IPS DF 6.9 (cell line): ENCODE data around the gene SLC12A1.

Experiments
- DNase-seq: peaks from one replicate; pipeline ENCODE4 v3.0.0-alpha.2; 2013; ENCODE audit warnings: low read depth, low spot score
- H3K27ac ChIP-seq: one replicate; pipeline ENCODE4 v1.5.1; 2013; ENCODE audit warnings: low read length, control low read depth
- H3K27me3 ChIP-seq: 2 replicates; pipeline ENCODE4 v1.6.1; 2013; ENCODE audit warnings: mild to moderate bottlenecking, low read length; ENCODE audit not compliant: control insufficient read depth, insufficient read depth
- H3K36me3 ChIP-seq: 2 replicates; pipeline ENCODE4 v1.6.1; 2013; ENCODE audit warnings: low read length; ENCODE audit not compliant: control insufficient read depth, insufficient read depth
- H3K4me1 ChIP-seq: 2 replicates; pipeline ENCODE4 v1.6.1; 2013; ENCODE audit warnings: low read length; ENCODE audit not compliant: control insufficient read depth, insufficient read depth
- H3K4me3 ChIP-seq: 2 replicates; pipeline ENCODE4 v1.5.1; 2013; ENCODE audit warnings: mild to moderate bottlenecking, low read length
- H3K9me3 ChIP-seq: 2 replicates; pipeline ENCODE4 v1.6.1; 2013; ENCODE audit warnings: low read length, inconsistent platforms; ENCODE audit not compliant: control insufficient read depth, insufficient read depth
- WGBS: extraction: QIAGEN DNeasy Blood & Tissue Kit; methylation state at CpG from one replicate; pipeline ENCODE4 v1.1.7; 2013; ENCODE audit warnings: mixed read lengths, missing lambda C conversion rate; ENCODE audit not compliant: insufficient read length, insufficient coverage; 5-methylcytosine and 5-hydroxymethylcytosine counted together

The SLC12A1 gene

GRCh38 chr15:48205981-48206380, at the start of gene SLC12A1:
TSS of gene SLC12A1 (plus strand) at chr15:48206302. CDS start at chr15:48207720, 1,418 bp downstream.
- no CpG with 5 or more reads among the region's 1 CpG for WGBS

GRCh38 chr15:48168616-48169015, 37.5 kb upstream of the SLC12A1 start:
- no CpG with 5 or more reads among the region's 3 CpGs for WGBS
- Histone ChIP-seq H3K27ac (no peak overlapping the region), H3K27me3 (no peaks in the 10 kb centered on the region), H3K4me1 (no peaks in the 10 kb centered on the region), H3K9me3 (no peaks in the 10 kb centered on the region), H3K36me3 (no peaks in the 10 kb centered on the region), H3K4me3 (no peak overlapping the region)
- no peak for DNase-seq

More at GRCh38 chr15:48205981-48206380, at the start of gene SLC12A1:
- H3K9me3 ChIP-seq, result no peaks in the 10 kb centered on the region
- no peak within 1 kb of the TSS for H3K4me3 ChIP-seq
- H3K27me3 ChIP-seq, result no peaks in the 10 kb centered on the region
- H3K27ac ChIP-seq, result no peak within 1 kb of the TSS
- DNase-seq, result no peak
- no peaks in the 10 kb centered on the region for H3K36me3 ChIP-seq
- no peaks in the 10 kb centered on the region for H3K4me1 ChIP-seq

DNA sequence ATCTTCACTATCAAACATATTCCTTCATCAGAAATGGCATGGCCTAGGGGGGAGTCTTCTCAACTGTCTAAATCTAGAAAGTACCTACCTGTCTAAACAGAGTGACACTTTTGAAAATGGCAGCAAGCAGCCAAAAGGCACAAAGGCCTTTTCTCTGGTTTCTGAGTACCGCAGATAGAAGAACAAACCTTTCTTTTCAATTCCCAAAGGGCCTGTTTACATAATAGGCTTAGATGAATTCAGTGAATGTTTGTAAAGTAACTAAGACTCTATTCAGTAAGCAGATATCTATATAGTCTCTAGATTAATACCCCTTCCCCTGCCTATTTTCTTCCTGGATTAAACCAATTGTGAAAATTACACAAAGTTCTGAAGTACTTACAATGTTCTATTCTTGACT, 35.1 kb upstream of the SLC12A1 start:
- no peak overlapping the region for H3K4me3 ChIP-seq
- DNase-seq, result no peak
- no peaks in the 10 kb centered on the region for H3K4me1 ChIP-seq
- no peaks in the 10 kb centered on the region for H3K27me3 ChIP-seq
- WGBS, result no CpG with 5 or more reads among the region's 1 CpG
- H3K9me3 ChIP-seq, result no peaks in the 10 kb centered on the region
- H3K36me3 ChIP-seq, result no peaks in the 10 kb centered on the region
- H3K27ac ChIP-seq, result no peak overlapping the region

DNA sequence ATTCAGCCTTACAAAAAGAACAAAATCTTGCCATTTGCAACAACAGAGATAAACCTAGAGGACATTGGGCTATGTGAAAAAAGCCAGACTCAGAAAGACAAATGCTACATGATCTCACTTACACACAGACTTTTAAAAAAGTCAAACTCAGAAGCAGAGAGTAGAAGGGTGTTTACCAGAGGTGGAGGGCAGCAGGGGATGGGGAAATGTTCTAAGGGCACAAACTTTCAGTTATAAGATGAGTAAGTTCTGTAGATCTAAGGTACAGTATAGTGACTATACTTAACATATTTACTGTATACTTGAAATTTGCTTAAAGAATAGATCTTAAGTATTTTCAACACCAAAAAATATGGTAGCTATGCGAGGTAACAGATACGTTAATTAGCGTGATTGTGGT, 31.0 kb upstream of the SLC12A1 start:
- H3K27me3 ChIP-seq, result no peaks in the 10 kb centered on the region
- H3K9me3 ChIP-seq, result no peaks in the 10 kb centered on the region
- no peaks in the 10 kb centered on the region for H3K36me3 ChIP-seq
- DNase-seq, result no peak
- H3K4me1 ChIP-seq, result no peaks in the 10 kb centered on the region
- H3K4me3 ChIP-seq, result no peak overlapping the region
- no CpG with 5 or more reads among the region's 3 CpGs for WGBS
- H3K27ac ChIP-seq, result no peak overlapping the region

DNA sequence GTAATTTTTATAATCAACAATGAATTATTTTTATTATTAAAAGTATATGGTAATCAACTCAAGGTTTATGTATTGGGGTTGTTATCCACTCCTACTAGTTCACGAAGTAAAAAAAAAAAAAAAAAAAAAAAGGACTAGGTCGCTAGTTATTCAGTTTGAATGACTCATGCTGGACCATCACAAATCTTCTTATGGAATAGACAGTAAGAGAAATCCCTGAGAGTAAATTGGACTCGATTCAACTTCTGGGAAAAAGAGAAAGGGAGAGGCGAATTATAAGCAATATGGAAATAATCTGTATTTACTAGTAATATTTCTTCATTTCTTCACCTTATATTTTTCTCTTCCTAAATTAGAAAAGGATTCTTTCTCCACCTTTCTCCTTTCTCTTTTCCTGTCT, 30.0 kb upstream of the SLC12A1 start:
- Histone ChIP-seq H3K27ac (no peak overlapping the region), H3K9me3 (no peaks in the 10 kb centered on the region), H3K27me3 (no peaks in the 10 kb centered on the region), H3K4me1 (no peaks in the 10 kb centered on the region), H3K4me3 (no peak overlapping the region), H3K36me3 (no peaks in the 10 kb centered on the region)
- no CpG with 5 or more reads among the region's 4 CpGs for WGBS
- DNase-seq, result no peak

DNA sequence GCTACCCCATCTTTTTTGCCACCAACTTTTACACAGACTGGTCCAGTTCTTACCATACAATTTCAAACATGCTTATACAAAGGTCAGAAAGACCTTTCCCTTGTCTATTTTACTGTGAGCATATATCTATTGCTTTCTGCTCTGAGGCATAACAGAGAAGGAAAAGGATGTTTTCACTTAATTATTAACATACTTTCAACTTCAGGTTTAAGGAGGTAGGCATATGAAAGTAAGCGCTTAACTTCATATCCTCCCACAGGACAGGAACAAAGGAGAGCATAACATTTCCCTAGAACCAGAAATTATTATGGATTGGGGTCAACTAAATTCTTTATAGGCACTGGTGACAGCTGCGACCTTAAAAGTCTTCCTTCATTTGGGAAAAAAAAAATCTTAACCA, 29.1 kb upstream of the SLC12A1 start:
- no CpG with 5 or more reads among the region's 2 CpGs for WGBS
- H3K27ac ChIP-seq, result no peak overlapping the region
- H3K9me3 ChIP-seq, result no peaks in the 10 kb centered on the region

GRCh38 chr15:48177383-48177765, 28.7 kb upstream of the SLC12A1 start:
- no peak for DNase-seq
- H3K4me3 ChIP-seq, result peak overlapping the region; percentile 99; the same call in 1 of the 2 replicates
- no CpG with 5 or more reads among the region's 10 CpGs for whole genome bisulfite sequencing

More for the DNA sequence above, 29.1 kb upstream of the SLC12A1 start:
- Histone ChIP-seq H3K4me3 (peak overlapping the region; percentile 99; the same call in 1 of the 2 replicates), H3K36me3 (no peaks in the 10 kb centered on the region), H3K4me1 (no peaks in the 10 kb centered on the region), H3K27me3 (no peaks in the 10 kb centered on the region)
- no peak for DNase-seq

GRCh38 chr15:48177766-48178647, 28.1 kb upstream of the SLC12A1 start, which contains the start of gene MYEF2:
TSS of gene MYEF2 (minus strand) at chr15:48178295. CDS start at chr15:48178237, 58 bp downstream.
- DNase-seq, result peak; percentile 55
- Histone ChIP-seq H3K4me1 (no peaks in the 10 kb centered on the region), H3K27ac (no peak within 1 kb of the TSS), H3K27me3 (no peaks in the 10 kb centered on the region), H3K9me3 (no peaks in the 10 kb centered on the region), H3K36me3 (no peaks in the 10 kb centered on the region), H3K4me3 (peak within 1 kb of the TSS; percentile 99)
- WGBS, result no CpG with 5 or more reads among the region's 71 CpGs

More at GRCh38 chr15:48177383-48177765, 28.7 kb upstream of the SLC12A1 start:
- Histone ChIP-seq H3K27me3 (no peaks in the 10 kb centered on the region), H3K4me1 (no peaks in the 10 kb centered on the region), H3K9me3 (no peaks in the 10 kb centered on the region), H3K27ac (no peak overlapping the region), H3K36me3 (no peaks in the 10 kb centered on the region)

DNA sequence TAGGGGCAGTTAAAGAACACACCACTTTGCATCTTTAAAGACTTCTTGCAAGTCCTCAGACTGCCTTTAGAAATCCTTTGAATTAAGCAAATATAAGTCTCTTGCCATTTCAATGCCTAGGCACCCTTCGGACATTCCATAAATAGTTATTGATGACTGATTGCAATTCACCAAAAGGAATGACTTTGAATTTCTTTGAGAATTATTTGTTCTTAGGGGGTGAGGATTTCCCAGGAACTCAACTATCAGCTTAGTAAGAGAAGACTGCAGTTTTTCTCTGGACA, 27.5 kb upstream of the SLC12A1 start:
- no peak overlapping the region for H3K27ac ChIP-seq
- no peaks in the 10 kb centered on the region for H3K9me3 ChIP-seq
- H3K27me3 ChIP-seq, result no peaks in the 10 kb centered on the region
- no CpG with 5 or more reads among the region's 1 CpG for WGBS
- H3K36me3 ChIP-seq, result no peaks in the 10 kb centered on the region
- peak overlapping the region; percentile 55; the same call in 1 of the 2 replicates for H3K4me3 ChIP-seq
- no peaks in the 10 kb centered on the region for H3K4me1 ChIP-seq
- DNase-seq, result no peak

DNA sequence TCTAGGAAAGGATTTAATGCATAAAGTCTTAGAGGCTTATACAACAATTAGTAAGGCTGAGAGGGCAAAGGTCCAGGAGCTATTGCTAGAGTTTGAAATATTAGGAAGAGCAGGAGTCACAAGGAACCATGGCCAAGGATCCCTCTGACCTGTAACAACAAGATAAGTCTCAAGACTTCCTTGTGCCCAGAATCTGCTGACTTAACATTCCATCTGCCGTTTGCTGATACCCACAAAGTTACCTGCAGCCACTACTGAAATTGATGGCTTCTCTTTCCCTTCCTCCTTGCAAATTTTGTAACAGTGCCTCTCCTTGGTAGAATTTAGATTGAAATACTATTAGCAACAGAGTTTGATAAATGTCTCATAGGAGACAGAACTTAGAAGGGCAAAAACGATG, 23.4 kb upstream of the SLC12A1 start:
- Histone ChIP-seq H3K36me3 (no peaks in the 10 kb centered on the region), H3K27ac (no peak overlapping the region), H3K4me3 (no peak overlapping the region), H3K27me3 (no peaks in the 10 kb centered on the region), H3K4me1 (no peaks in the 10 kb centered on the region), H3K9me3 (no peaks in the 10 kb centered on the region)
- no peak for DNase-seq
- no CpG with 5 or more reads among the region's 2 CpGs for WGBS

GRCh38 chr15:48185529-48185928, 20.6 kb upstream of the SLC12A1 start:
- Histone ChIP-seq H3K27ac (no peak overlapping the region), H3K27me3 (no peaks in the 10 kb centered on the region), H3K4me3 (no peak overlapping the region), H3K4me1 (no peaks in the 10 kb centered on the region), H3K36me3 (no peaks in the 10 kb centered on the region), H3K9me3 (no peaks in the 10 kb centered on the region)
- WGBS, result no CpG with 5 or more reads among the region's 3 CpGs
- DNase-seq, result no peak
